ENCODE measurements around the gene RARS1.

DNA sequence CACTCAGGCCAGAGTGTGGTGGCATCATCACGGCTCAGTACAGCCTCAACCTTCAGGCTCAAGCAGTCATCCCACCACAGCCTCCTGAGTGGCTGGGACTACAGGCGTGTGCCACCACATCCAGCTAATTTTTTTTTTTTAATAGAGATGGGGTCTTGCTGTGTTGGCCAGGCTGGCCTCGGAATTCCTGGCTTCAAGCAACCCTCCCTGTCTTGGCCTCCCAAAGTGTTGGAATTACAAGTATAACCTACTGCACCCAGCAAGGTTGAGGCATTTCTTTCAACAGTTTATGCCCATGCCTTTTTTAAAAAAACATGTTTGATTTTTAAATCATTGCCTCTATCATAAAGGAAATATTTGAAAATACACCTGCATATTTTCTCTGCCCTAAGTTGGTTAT lies 2.8 kb downstream of the RARS1 start:
- TF ChIP-seq CTCF (IDR thresholded peaks at IDR 0.05; ENCODE audit: borderline replicate concordance, extremely low read depth, low read length, poor library complexity, severe bottlenecking) (no peak), EZH2 (IDR thresholded peaks at IDR 0.05; ENCODE audit: borderline replicate concordance, low read depth, low read length, severe bottlenecking) (no peak)
